OCI-LY3 (cell line): Measurements from ENCODE around the gene DNAH14.

Source experiments
- H2AFZ ChIP-seq: fragments of 200-600, 300-600 bp; shearing (Covaris generic); 2 replicates; pipeline ENCODE4 v1.6.0; 2014; ENCODE audit warnings: antibody characterized with exemption, low read depth, low read length
- H3K27ac ChIP-seq: fragments of 200-600, 300-600 bp; sonication (generic); 2 replicates; pipeline ENCODE4 v1.5.1; 2014; ENCODE audit warnings: mild to moderate bottlenecking, low read length, moderate library complexity, mixed read lengths
- H3K27me3 ChIP-seq: fragments of 200-600, 300-600 bp; sonication (generic); 2 replicates; pipeline ENCODE4 v1.6.1; 2014; ENCODE audit warnings: low read depth, low read length, mixed read lengths
- H3K36me3 ChIP-seq: fragments of 200-600, 300-600 bp; sonication (generic); replicated peaks from 2 replicates; pipeline ENCODE3; 2014; ENCODE audit warnings: low read depth, low read length, mixed read lengths
- H3K4me1 ChIP-seq: fragments of 300-600, 200-600 bp; sonication (generic); 2 replicates; pipeline ENCODE4 v1.6.1; 2014; ENCODE audit warnings: low read length, mixed read lengths
- H3K4me2 ChIP-seq: fragments of 200-600, 300-600 bp; sonication (generic); 2 replicates; pipeline ENCODE4 v1.6.1; 2014; ENCODE audit warnings: low read length, mixed read lengths
- H3K4me3 ChIP-seq: fragments of 300-600, 200-600 bp; sonication (generic); 2 replicates; pipeline ENCODE4 v1.5.1; 2014; ENCODE audit warnings: antibody characterized with exemption, mild to moderate bottlenecking, low read length, moderate library complexity
- H3K79me2 ChIP-seq: fragments of 300-600, 200-600 bp; shearing (Covaris generic); 2 replicates; pipeline ENCODE4 v1.6.1; 2014; ENCODE audit warnings: mild to moderate bottlenecking, low read length, mixed read lengths
- H3K9ac ChIP-seq: fragments of 300-600, 200-600 bp; shearing (Covaris generic); 2 replicates; pipeline ENCODE4 v1.6.0; 2014; ENCODE audit warnings: mild to moderate bottlenecking, low read length, moderate library complexity
- H3K9me3 ChIP-seq: fragments of 200-600, 300-600 bp; shearing (Covaris generic); 2 replicates; pipeline ENCODE4 v1.6.1; 2014; ENCODE audit warnings: low read length, mixed read lengths; ENCODE audit not compliant: insufficient read depth
- H4K20me1 ChIP-seq: fragments of 200-600, 300-600 bp; sonication (generic); 2 replicates; pipeline ENCODE4 v1.6.1; 2016; ENCODE audit warnings: low read length, mixed read lengths; ENCODE audit not compliant: insufficient read depth
- EZH2phosphoT487 ChIP-seq: fragments of 200-600 bp; shearing (Covaris generic); IDR thresholded peaks from 2 replicates; pipeline ENCODE4 v1.6.1; 2018; ENCODE audit warnings: antibody characterized with exemption, mixed run types, low read depth
- TF ChIP-seq, protein P1 (sequence below): fragments of 200-600, 300-600 bp; sonication (generic); IDR thresholded peaks from 2 replicates; pipeline ENCODE4 v1.5.1; 2014; ENCODE audit warnings: antibody characterized with exemption, low read length, low read depth

DNAH14 gene

DNA sequence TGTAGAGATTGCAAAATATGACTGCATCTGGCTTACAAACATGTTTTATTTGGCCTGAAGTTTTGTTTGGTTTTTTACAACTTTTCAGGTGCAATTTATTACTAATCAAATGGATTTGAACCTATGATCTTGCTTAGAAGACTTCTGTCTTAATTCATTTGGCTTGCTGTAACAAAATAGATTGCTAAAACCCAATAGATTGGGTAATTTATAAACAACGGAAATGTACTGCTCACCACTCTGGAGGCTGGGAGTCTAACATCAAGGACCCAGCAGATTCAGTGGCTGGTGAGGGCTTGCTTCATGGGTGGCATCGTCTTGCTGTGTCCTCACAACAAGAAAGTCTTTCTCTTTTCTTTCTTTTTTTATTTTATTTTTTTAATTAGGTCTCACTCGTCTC, 425.4 kb downstream of the DNAH14 start:
- no peaks in the 10 kb centered on the region for H4K20me1 ChIP-seq
- H3K4me2 ChIP-seq = no peak overlapping the region
- no peaks in the 10 kb centered on the region for H3K27me3 ChIP-seq
- no peaks in the 10 kb centered on the region for H3K9me3 ChIP-seq
- no peak overlapping the region for H3K27ac ChIP-seq
- no peak for TF ChIP-seq EZH2phosphoT487
- TF ChIP-seq, protein P1, sequence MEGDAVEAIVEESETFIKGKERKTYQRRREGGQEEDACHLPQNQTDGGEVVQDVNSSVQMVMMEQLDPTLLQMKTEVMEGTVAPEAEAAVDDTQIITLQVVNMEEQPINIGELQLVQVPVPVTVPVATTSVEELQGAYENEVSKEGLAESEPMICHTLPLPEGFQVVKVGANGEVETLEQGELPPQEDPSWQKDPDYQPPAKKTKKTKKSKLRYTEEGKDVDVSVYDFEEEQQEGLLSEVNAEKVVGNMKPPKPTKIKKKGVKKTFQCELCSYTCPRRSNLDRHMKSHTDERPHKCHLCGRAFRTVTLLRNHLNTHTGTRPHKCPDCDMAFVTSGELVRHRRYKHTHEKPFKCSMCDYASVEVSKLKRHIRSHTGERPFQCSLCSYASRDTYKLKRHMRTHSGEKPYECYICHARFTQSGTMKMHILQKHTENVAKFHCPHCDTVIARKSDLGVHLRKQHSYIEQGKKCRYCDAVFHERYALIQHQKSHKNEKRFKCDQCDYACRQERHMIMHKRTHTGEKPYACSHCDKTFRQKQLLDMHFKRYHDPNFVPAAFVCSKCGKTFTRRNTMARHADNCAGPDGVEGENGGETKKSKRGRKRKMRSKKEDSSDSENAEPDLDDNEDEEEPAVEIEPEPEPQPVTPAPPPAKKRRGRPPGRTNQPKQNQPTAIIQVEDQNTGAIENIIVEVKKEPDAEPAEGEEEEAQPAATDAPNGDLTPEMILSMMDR = no peak
- H3K4me3 ChIP-seq = no peak overlapping the region
- H3K4me1 ChIP-seq = no peaks in the 10 kb centered on the region
- no peak overlapping the region for H2AFZ ChIP-seq
- H3K9ac ChIP-seq = no peak overlapping the region
- no peaks in the 10 kb centered on the region for H3K79me2 ChIP-seq
- no peaks in the 10 kb centered on the region for H3K36me3 ChIP-seq

- no peaks in the 10 kb centered on the region for H4K20me1 ChIP-seq
- no peak overlapping the region for H3K4me3 ChIP-seq
- TF ChIP-seq, protein P1 = no peak
- no peak for TF ChIP-seq EZH2phosphoT487
Observed at GRCh38 chr1:225355863-225356262, 426.4 kb downstream of the DNAH14 start.

DNA sequence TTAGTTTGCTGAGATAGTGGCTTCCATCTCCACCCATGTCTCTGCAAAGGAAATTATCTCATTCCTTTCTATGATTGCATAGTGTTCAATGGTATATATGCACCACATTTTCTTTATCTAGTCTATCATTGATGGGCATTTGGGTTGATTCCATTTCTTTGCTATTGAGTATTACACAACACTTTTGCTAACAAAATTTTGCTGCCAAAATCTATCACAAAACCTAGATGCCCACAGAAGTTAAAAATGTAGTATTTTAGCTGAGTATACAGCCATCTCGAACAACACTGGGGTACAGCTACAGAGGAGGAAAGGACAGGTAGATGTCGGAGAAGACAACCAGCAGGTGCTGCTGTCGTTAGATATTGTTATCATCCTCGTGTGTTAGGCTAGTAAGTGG, 430.6 kb downstream of the DNAH14 start:
- TF ChIP-seq, protein P1 = no peak
- no peak for TF ChIP-seq EZH2phosphoT487
- H3K4me1 ChIP-seq = no peaks in the 10 kb centered on the region
- H3K27ac ChIP-seq = no peak overlapping the region
- H3K4me3 ChIP-seq = no peak overlapping the region
- H3K27me3 ChIP-seq = no peaks in the 10 kb centered on the region
- H3K9ac ChIP-seq = no peak overlapping the region
- no peaks in the 10 kb centered on the region for H4K20me1 ChIP-seq
- H2AFZ ChIP-seq = no peak overlapping the region
- no peaks in the 10 kb centered on the region for H3K36me3 ChIP-seq
- no peaks in the 10 kb centered on the region for H3K9me3 ChIP-seq
- no peak overlapping the region for H3K4me2 ChIP-seq
- no peaks in the 10 kb centered on the region for H3K79me2 ChIP-seq

More at GRCh38 chr1:225355863-225356262, 426.4 kb downstream of the DNAH14 start:
- Histone ChIP-seq H3K4me2 (no peak overlapping the region), H3K9me3 (no peaks in the 10 kb centered on the region), H3K9ac (no peak overlapping the region), H2AFZ (no peak overlapping the region), H3K27me3 (no peaks in the 10 kb centered on the region), H3K27ac (no peak overlapping the region), H3K4me1 (no peaks in the 10 kb centered on the region), H3K79me2 (no peaks in the 10 kb centered on the region), H3K36me3 (no peaks in the 10 kb centered on the region)

DNA sequence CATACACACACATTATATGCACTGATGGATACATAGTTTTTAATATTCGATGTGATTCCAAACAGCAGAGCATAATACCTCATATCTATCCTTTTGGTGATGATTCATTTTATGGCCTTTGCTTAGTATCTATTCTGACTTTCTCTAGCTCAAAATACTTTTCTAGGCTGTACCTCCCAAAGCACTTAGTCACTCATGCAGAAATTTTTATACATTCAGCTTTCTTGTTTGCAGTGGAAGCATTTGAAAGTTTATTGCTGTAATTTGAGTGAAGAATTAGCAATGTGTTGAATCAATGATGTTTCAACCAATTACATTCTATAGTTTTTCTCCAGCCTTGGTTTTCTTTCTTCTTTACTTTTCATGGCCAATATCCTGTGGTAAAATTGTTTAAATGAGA, 431.7 kb downstream of the DNAH14 start:
- H3K9ac ChIP-seq = no peak overlapping the region
- no peaks in the 10 kb centered on the region for H3K4me1 ChIP-seq
- no peaks in the 10 kb centered on the region for H3K9me3 ChIP-seq
- H4K20me1 ChIP-seq = no peaks in the 10 kb centered on the region
- H3K4me2 ChIP-seq = no peak overlapping the region
- no peak overlapping the region for H2AFZ ChIP-seq
- no peaks in the 10 kb centered on the region for H3K79me2 ChIP-seq
- TF ChIP-seq, protein P1 = no peak
- TF ChIP-seq EZH2phosphoT487 = no peak
- no peak overlapping the region for H3K4me3 ChIP-seq
- H3K27ac ChIP-seq = no peak overlapping the region
- no peaks in the 10 kb centered on the region for H3K36me3 ChIP-seq
- no peaks in the 10 kb centered on the region for H3K27me3 ChIP-seq
